ENCODE measurements around the gene TANGO2.

The TANGO2 gene

DNA sequence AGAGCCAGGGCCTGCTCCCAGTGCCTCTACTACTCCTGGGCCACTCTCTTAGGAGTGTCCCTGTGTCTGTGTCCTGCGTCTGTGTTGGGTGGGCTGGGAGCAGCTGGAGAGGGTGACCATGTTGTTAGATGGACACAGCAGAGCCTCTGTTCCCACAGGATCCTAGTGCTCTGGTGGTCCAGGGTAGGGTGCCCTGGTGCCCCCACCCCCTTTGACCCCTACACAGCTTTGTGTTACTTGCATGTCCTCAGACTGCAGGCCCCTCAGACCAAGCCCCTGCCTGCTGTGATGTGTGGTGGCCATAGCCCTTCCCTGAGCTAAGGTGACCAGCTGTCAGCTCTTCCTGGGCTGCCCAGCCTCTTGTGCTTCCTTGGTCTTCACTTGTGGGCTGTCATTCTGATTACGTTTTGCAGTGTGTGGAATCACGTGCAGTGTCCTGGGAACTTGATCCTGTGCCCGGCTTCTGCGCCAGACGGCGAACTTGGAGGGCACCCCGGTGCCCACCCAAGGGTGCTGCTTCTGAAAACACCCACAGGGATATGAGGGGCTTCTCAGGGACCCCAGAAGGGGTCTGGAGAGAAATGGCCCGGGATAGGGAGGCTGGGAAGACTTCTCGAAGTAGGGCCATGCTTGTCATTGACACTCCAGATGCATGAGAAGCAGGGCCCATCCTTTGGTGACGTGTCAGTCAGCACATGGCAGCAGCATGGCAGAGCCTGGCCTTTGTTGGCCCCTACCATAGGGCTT, 1.5 kb downstream of the TANGO2 start:
- TF ChIP-seq FOXM1 (IDR thresholded peaks at IDR 0.05; ENCODE audit: borderline replicate concordance) (no peak), HDGF (IDR thresholded peaks at IDR 0.05; ENCODE audit: borderline replicate concordance) (no peak), PKNOX1 (IDR thresholded peaks at IDR 0.05) (no peak), ELF4 (IDR thresholded peaks at IDR 0.05) (no peak), BHLHE40 (IDR thresholded peaks at IDR 0.05; ENCODE audit: borderline replicate concordance) (no peak), ARNT (IDR thresholded peaks at IDR 0.05) (no peak), FOXA1 (IDR thresholded peaks at IDR 0.05) (no peak), SP1 (IDR thresholded peaks at IDR 0.05) (no peak)
- no peak for DNase-seq (ENCODE audit: extremely low spot score)
- ChIA-PET CTCF (interaction anchor here (0.7 to 1.2 kb wide), 2 partner anchors 9 to 73 kb away, joined by 4 read pairs; no protein-coding TSS in a partner anchor), POLR2A (interaction anchor here (0.7 to 1.4 kb wide), 2 partner anchors 13 to 59 kb away, joined by 3 to 7 read pairs; no protein-coding TSS in a partner anchor)

DNA sequence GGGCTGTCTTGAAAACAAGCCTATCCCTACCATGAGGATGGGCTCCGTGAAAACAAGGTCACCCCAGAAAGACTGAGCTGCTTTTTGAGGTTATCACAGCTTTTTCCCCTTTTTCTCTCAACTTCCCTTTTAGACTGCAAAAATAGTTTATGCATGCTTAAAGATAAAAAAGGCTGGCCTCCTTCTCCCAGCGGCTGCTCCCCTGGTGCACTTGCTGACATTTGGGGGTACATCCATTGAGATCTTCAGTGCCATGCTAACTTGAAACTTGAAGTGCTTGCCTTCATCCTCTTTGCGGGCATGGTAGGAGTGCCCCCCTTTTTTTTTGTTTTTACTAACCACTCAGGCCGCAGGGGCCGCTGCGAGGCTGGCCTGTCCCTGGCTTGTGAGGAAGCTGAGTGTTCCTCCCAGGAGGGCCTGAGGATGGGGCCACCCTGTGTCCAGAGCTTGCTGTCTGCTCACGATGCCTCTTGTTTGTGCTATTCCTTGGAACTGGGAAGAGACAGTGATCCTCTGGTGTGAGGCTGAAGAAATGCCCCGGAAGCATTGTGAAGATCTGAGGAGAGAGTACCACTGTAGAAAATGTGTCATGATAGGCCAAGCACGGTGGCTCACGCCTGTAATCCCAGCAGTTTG, 2.2 kb downstream of the TANGO2 start:
- ChIA-PET CTCF (no interaction called here), POLR2A (interaction anchor here (0.7 kb wide), 1 partner anchor 58 kb away, joined by 3 read pairs; no protein-coding TSS in a partner anchor)
- no peak for DNase-seq (ENCODE audit: extremely low spot score)
- no peak for TF ChIP-seq ELF4 (IDR thresholded peaks at IDR 0.05)
- TF ChIP-seq ZNF384 (IDR thresholded peaks at IDR 0.05), result no peak
- no peak for TF ChIP-seq FOXA1 (IDR thresholded peaks at IDR 0.05)
- TF ChIP-seq CTBP1 (IDR thresholded peaks at IDR 0.05; ENCODE audit: borderline replicate concordance), result no peak
- no peak for TF ChIP-seq L3MBTL2 (conservative IDR thresholded peaks at IDR 0.05)
- TF ChIP-seq FOXM1 (IDR thresholded peaks at IDR 0.05; ENCODE audit: borderline replicate concordance), result no peak
- TF ChIP-seq ARNT (IDR thresholded peaks at IDR 0.05), result no peak
- no peak for TF ChIP-seq LEF1 (IDR thresholded peaks at IDR 0.05; ENCODE audit: borderline replicate concordance)
- no peak for TF ChIP-seq HDGF (IDR thresholded peaks at IDR 0.05; ENCODE audit: borderline replicate concordance)
- TF ChIP-seq TARDBP (IDR thresholded peaks at IDR 0.05), result no peak
- no peak for TF ChIP-seq SP1 (IDR thresholded peaks at IDR 0.05)
- no peak for TF ChIP-seq NFRKB (IDR thresholded peaks at IDR 0.05)

DNA sequence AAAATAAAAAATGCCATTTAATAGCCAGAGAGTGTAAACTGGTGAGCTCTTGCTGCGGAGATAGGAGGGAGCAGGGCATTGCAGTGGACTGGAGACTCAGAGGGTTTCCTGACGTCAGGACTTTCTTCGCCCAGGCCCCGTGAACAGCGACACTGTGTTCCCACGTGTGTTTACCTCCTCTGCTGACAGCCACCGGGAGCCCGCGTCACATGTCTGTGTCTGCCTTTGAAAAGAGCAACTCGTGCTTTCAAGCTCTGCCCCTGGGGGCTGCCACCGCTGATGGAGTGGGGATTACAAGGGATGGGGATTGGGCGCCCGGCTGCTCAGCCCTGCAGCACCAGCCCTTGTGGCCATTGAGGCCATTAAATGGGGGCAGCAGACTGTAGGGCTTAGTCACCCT, 3.3 kb downstream of the TANGO2 start:
- ChIA-PET POLR2A (no interaction called here), CTCF (interaction anchor here (0.6 kb wide), 1 partner anchor 123 kb away, joined by 3 read pairs; no protein-coding TSS in a partner anchor)
- TF ChIP-seq NFRKB (IDR thresholded peaks at IDR 0.05) (no peak), FOXK2 (IDR thresholded peaks at IDR 0.05) (no peak), FOXA1 (IDR thresholded peaks at IDR 0.05) (no peak), SUZ12 (IDR thresholded peaks at IDR 0.05) (no peak), ZNF384 (IDR thresholded peaks at IDR 0.05) (no peak), PKNOX1 (IDR thresholded peaks at IDR 0.05) (no peak), SP1 (IDR thresholded peaks at IDR 0.05) (no peak), CTBP1 (IDR thresholded peaks at IDR 0.05; ENCODE audit: borderline replicate concordance) (no peak), FOXM1 (IDR thresholded peaks at IDR 0.05; ENCODE audit: borderline replicate concordance) (no peak), HDGF (IDR thresholded peaks at IDR 0.05; ENCODE audit: borderline replicate concordance) (no peak), BHLHE40 (IDR thresholded peaks at IDR 0.05; ENCODE audit: borderline replicate concordance) (no peak), TARDBP (IDR thresholded peaks at IDR 0.05) (no peak), ELF4 (IDR thresholded peaks at IDR 0.05) (no peak), LEF1 (IDR thresholded peaks at IDR 0.05; ENCODE audit: borderline replicate concordance) (no peak), ARNT (IDR thresholded peaks at IDR 0.05) (no peak), L3MBTL2 (conservative IDR thresholded peaks at IDR 0.05) (no peak)
- no peak for DNase-seq (ENCODE audit: extremely low spot score)

DNA sequence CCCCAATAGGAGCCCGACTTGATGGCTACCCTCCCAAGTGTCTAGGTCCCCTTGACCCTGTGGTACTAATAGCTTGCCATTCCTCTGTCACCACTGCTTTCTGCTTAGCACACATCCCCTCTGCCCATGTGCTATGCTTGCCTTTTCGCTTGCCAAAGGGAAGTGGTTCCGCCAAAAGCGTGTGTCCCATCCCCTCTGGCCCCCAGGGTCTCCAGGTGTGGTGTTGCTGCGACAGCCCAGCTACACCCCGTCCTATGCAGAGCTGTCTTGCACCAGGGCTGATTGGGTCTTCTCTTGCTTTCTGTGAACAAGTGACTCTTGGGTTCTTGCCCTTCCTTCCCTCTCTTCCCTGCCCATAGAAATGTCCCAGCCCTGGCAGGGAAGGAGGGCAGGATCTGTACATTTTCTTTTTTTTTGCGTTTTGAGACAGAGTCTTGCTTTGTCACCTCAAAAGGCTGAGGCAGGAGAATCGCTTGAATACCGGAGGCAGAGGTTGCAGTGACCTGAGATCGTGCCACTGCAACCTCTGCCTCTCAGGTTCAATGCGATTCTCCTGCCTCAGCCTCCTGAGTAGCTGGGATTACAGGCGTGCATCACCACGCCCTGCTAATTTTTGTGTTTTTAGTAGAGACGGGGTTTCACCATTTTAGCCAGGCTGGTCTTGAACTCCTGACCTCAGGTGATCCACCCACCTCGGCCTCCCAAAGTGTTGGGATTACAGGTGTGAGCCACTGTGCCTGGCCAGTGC, 3.9 kb downstream of the TANGO2 start:
- ChIA-PET CTCF (interaction anchor here (0.6 kb wide), 1 partner anchor 123 kb away, joined by 3 read pairs; no protein-coding TSS in a partner anchor), POLR2A (no interaction called here)
- TF ChIP-seq TARDBP (IDR thresholded peaks at IDR 0.05), result no peak
- DNase-seq (ENCODE audit: extremely low spot score), result no peak

GRCh38 chr22:20025401-20026203, 4.7 kb downstream of the TANGO2 start:
- no peak for TF ChIP-seq TARDBP (IDR thresholded peaks at IDR 0.05)
- no peak for TF ChIP-seq ELF4 (IDR thresholded peaks at IDR 0.05)
- TF ChIP-seq SUZ12 (IDR thresholded peaks at IDR 0.05), result no peak
- no peak for TF ChIP-seq PKNOX1 (IDR thresholded peaks at IDR 0.05)
- TF ChIP-seq ZNF384 (IDR thresholded peaks at IDR 0.05), result no peak
- POLR2A ChIA-PET, result no interaction called here
- DNase-seq (ENCODE audit: extremely low spot score), result no peak
- CTCF ChIA-PET, result no interaction called here
